HepG2 (cell line): ENCODE data around the gene IGF2BP3. TPM values are rescaled to one million over a fixed set of nuclear protein-coding genes. Genes with fewer than 3 reads are reported as not detected.

Experiments used
- ATAC-seq: fragments of 200-7000 bp; cut with Tn5 transposase; 3 replicates; pipeline ENCODE4 v1.9.1; 2020; ENCODE audit warnings: mild to moderate bottlenecking, moderate library complexity
- BruUV-seq: library from RNA; stranded (reverse); fragments of 400-500 nt; replicated peaks from 2 replicates; lab custom pipeline; 2021; lab: Mats Ljungman, UMichigan
- CTCF ChIA-PET: fragments of 300-600 bp; formaldehyde crosslinking; extraction: SDS; loops from one replicate; lab custom pipeline; 2021; ENCODE audit warnings: low total read pairs, inconsistent platforms, low intra/inter-chr PET ratio; lab: Yijun Ruan, JAX
- POLR2A ChIA-PET: fragments of 350-600 bp; sonication (Branson Sonifier 250); formaldehyde crosslinking; loops from one replicate; lab custom pipeline; 2020; ENCODE audit warnings: antibody characterized with exemption, inconsistent platforms; lab: Yijun Ruan, JAX
- DNase-seq: peaks from one replicate; pipeline ENCODE4 v3.0.0-alpha.2; 2015; ENCODE audit warnings: low spot score
- FAIRE-seq: peaks from 3 replicates; lab custom pipeline; 2011; peaks lifted over from hg19 to GRCh38; lab: Jason Lieb, UNC
- H2AFZ ChIP-seq: one replicate; pipeline ENCODE4 v1.6.1; 2011; ENCODE audit warnings: low read length, inconsistent platforms
- H3K27ac ChIP-seq: fragments of 300-600 bp; 3 replicates; pipeline ENCODE4 v1.8.0; 2011; ENCODE audit warnings: mixed run types, mild to moderate bottlenecking, mixed read lengths, low read length, inconsistent platforms; ENCODE audit not compliant: insufficient read depth; ENCODE audit errors: extremely low read length
- H3K27me3 ChIP-seq, 2 experiments: fragments of 200-600 bp in 1 of 2; 2 replicates in 1 of 2; 3 replicates in 1 of 2; pipeline versions ENCODE4 v1.6.0 to v1.8.0; 2011; ENCODE audit warnings: low read length in 2 of 2, mild to moderate bottlenecking in 2 of 2, moderate library complexity in 2 of 2, inconsistent platforms in 1 of 2; ENCODE audit not compliant: insufficient read depth in 2 of 2, control insufficient read depth in 1 of 2
- H3K36me3 ChIP-seq, 2 experiments: fragments of 200-600 bp in 1 of 2; replicated peaks in 1 of 2; 2 replicates in 1 of 2; 3 replicates in 1 of 2; pipeline versions ENCODE4 v1.5.1 to v1.8.0; 2011; ENCODE audit warnings: low read length in 2 of 2, inconsistent platforms in 1 of 2; ENCODE audit not compliant: insufficient read depth in 2 of 2, control insufficient read depth in 1 of 2
- H3K4me1 ChIP-seq: 2 replicates; pipeline ENCODE4 v1.5.1; 2012; ENCODE audit warnings: low read length, inconsistent platforms; ENCODE audit not compliant: insufficient read depth
- H3K4me2 ChIP-seq: 2 replicates; pipeline ENCODE4 v1.6.0; 2011; ENCODE audit warnings: low read depth, low read length, inconsistent platforms
- H3K4me3 ChIP-seq, 3 experiments: fragments of 200-600 bp in 1 of 3; sonication (generic), shearing (Covaris generic) in 1 of 3; replicated peaks in 1 of 3; 2 replicates each; pipeline ENCODE4 v1.5.1; 2011 to 2016; ENCODE audit warnings: low read length in 3 of 3, inconsistent platforms in 2 of 3, low read depth in 2 of 3, mild to moderate bottlenecking in 2 of 3, control low read depth in 1 of 3, mixed read lengths in 1 of 3; ENCODE audit not compliant: insufficient read depth in 1 of 3
- H3K79me2 ChIP-seq: one replicate; pipeline ENCODE4 v1.6.1; 2011; ENCODE audit warnings: low read length, inconsistent platforms; ENCODE audit not compliant: insufficient read depth
- H3K9ac ChIP-seq: 2 replicates; pipeline ENCODE4 v1.6.0; 2011; ENCODE audit warnings: mild to moderate bottlenecking, low read depth, low read length, inconsistent platforms; ENCODE audit not compliant: insufficient read depth
- H3K9me3 ChIP-seq: 2 replicates; pipeline ENCODE4 v1.5.1; 2012; ENCODE audit warnings: mild to moderate bottlenecking, low read length
- H4K20me1 ChIP-seq: 2 replicates; pipeline ENCODE4 v1.6.0; 2011; ENCODE audit warnings: inconsistent platforms, mild to moderate bottlenecking, low read length, moderate library complexity; ENCODE audit not compliant: insufficient read depth
- ATF7 ChIP-seq, 2 experiments: fragments of 450-650 bp in 1 of 2; sonication (generic) in 1 of 2; formaldehyde crosslinking in 1 of 2; IDR thresholded peaks; 2 replicates each; pipeline versions ENCODE4 v1.4.0 to v1.6.1; 2016 to 2020; ENCODE audit warnings: antibody characterized with exemption in 1 of 2, mild to moderate bottlenecking in 1 of 2, missing genetic modification reagents in 1 of 2
- CBX1 ChIP-seq: IDR thresholded peaks from one replicate; pipeline ENCODE4 v1.6.1; 2016; ENCODE audit warnings: antibody characterized with exemption, low read depth
- GABPA ChIP-seq, 2 experiments: IDR thresholded peaks; 2 replicates each; pipeline ENCODE4 v1.6.1; 2011 to 2016; ENCODE audit warnings: low read depth in 2 of 2, low read length in 1 of 2, missing biosample characterization in 1 of 2, missing genetic modification characterization in 1 of 2
- MYNN ChIP-seq: sonication (generic); formaldehyde crosslinking; IDR thresholded peaks from 2 replicates; pipeline ENCODE4 v1.4.0; 2020; ENCODE audit warnings: mild to moderate bottlenecking, low read depth, missing genetic modification reagents
- NFKB2 ChIP-seq: sonication (generic); formaldehyde crosslinking; IDR thresholded peaks from 2 replicates; pipeline ENCODE4 v1.4.0; 2020; ENCODE audit warnings: missing genetic modification reagents, borderline replicate concordance
- RBFOX2 ChIP-seq: fragments of 200-400 bp; formaldehyde crosslinking; IDR thresholded peaks from 2 replicates; pipeline ENCODE4 v1.6.1; 2017; ENCODE audit warnings: low read depth, mild to moderate bottlenecking, low read length
- SALL2 ChIP-seq: sonication (generic); formaldehyde crosslinking; IDR thresholded peaks from 2 replicates; pipeline ENCODE4 v1.8.1; 2023; ENCODE audit warnings: mild to moderate bottlenecking, missing genetic modification reagents, inconsistent platforms
- SAP130 ChIP-seq: IDR thresholded peaks from 2 replicates; pipeline ENCODE4 v1.6.1; 2016; ENCODE audit warnings: low read depth
- TAF15 ChIP-seq: fragments of 200-400 bp; formaldehyde crosslinking; IDR thresholded peaks from one replicate; pipeline ENCODE4 v1.6.1; 2018; ENCODE audit warnings: mild to moderate bottlenecking, low read depth, low read length; ENCODE audit not compliant: poor library complexity, severe bottlenecking
- ZBTB37 ChIP-seq: sonication (generic); formaldehyde crosslinking; IDR thresholded peaks from 2 replicates; pipeline ENCODE4 v1.4.0; 2020; ENCODE audit warnings: mild to moderate bottlenecking, missing genetic modification reagents
- ZFP41 ChIP-seq: sonication (generic); formaldehyde crosslinking; IDR thresholded peaks from 2 replicates; pipeline ENCODE4 v1.4.0; 2020; ENCODE audit warnings: mild to moderate bottlenecking, missing genetic modification reagents, borderline replicate concordance
- ZNF101 ChIP-seq: sonication (generic); formaldehyde crosslinking; IDR thresholded peaks from 2 replicates; pipeline ENCODE4 v1.4.0; 2020; ENCODE audit warnings: mild to moderate bottlenecking, low read depth, missing genetic modification reagents, borderline replicate concordance
- ZNF3 ChIP-seq: IDR thresholded peaks from 2 replicates; pipeline ENCODE4 v1.7.0; 2017; ENCODE audit warnings: inconsistent platforms
- ZXDC ChIP-seq: sonication (generic); formaldehyde crosslinking; IDR thresholded peaks from 2 replicates; pipeline ENCODE4 v1.5.0; 2020; ENCODE audit warnings: mild to moderate bottlenecking, missing genetic modification reagents
- WGBS: methylation state at CpG from one replicate; pipeline ENCODE4 v1.1.6; 2017; ENCODE audit warnings: low lambda C conversion rate; 5-methylcytosine and 5-hydroxymethylcytosine counted together
- in situ Hi-C: cut with HindIII; loops from 2 replicates; pipeline ENCODE4 v1.10.0; 2017; ENCODE audit warnings: low pct_unique_long_range_greater_than_20kb; ENCODE audit not compliant: extremely low pct_ligation_motif_present
- intact Hi-C: fragments of 100-400 bp; cut with micrococcal nuclease; formaldehyde crosslinking; loops from one replicate; pipeline ENCODE4 v1.10.0; 2022; ENCODE audit not compliant: unreplicated experiment
- polyA plus RNA-seq, 8 experiments: library from polyadenylated mRNA; depleted of rRNA in 3 of 8; stranded (reverse) in 7 of 8; unstranded in 1 of 8; fragments of >200 nt; fragmentation: Illumina TruSeq in 4 of 8; extraction: Trizol in 4 of 8; gene quantifications; 2 replicates each; pipeline versions ENCODE4 v1.2.1 to v1.2.3, GENCODE V29; 2011 to 2016; ENCODE audit warnings: low read depth in 4 of 8, missing spikeins in 1 of 8, mixed read lengths in 1 of 8; ENCODE audit not compliant: insufficient read depth in 1 of 8
- total RNA-seq, 5 experiments: library from RNA; depleted of rRNA; stranded (reverse); fragments of >200 nt; fragmentation: Illumina TruSeq; extraction: Trizol; gene quantifications; 2 replicates each; pipeline ENCODE4 v1.2.3, GENCODE V29; 2016; ENCODE audit warnings: low read depth in 1 of 5
- TF ChIP-seq, protein P1 (sequence below): sonication (generic); formaldehyde crosslinking; IDR thresholded peaks from 2 replicates; pipeline ENCODE4 v1.5.0; 2020; ENCODE audit warnings: missing genetic modification reagents
- TF ChIP-seq, protein P2 (sequence below): sonication (generic); formaldehyde crosslinking; IDR thresholded peaks from 2 replicates; pipeline ENCODE4 v1.5.0; 2020; ENCODE audit warnings: missing genetic modification reagents
- TF ChIP-seq, protein P3 (sequence below): sonication (generic); formaldehyde crosslinking; IDR thresholded peaks from 2 replicates; pipeline ENCODE4 v1.8.1; 2023; ENCODE audit warnings: mild to moderate bottlenecking, inconsistent platforms, moderate library complexity, missing genetic modification reagents, borderline replicate concordance

IGF2BP3 gene
- total and polyA plus RNA-seq, 2 of the 13 experiments (the other 11 are each of a cell fraction or from before 2014, with no cell fraction given): 37.7 to 39.5 TPM

DNA sequence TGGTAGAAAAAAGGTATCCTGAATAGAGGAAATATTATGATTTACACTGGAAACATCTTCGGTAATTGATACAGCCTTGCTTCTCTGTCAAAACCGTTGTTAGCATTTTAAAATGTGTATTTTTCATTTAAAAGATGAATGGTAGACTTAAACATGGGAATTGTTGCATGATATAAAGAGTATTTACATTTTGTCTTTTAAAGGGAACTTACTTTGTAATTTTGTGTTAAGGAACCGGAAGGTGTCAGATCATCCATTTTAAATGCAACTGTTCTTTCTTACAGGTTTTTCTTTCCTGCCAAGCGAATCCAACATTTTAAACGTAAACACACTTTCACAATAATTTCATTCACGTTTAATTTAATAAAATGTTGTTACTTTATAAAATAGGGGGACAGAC is 1.8 kb upstream of the IGF2BP3 start:
- no peaks in the 10 kb centered on the region for H3K36me3 ChIP-seq
- H3K27ac ChIP-seq: peak overlapping the region; percentile 96
- ChIA-PET POLR2A (no interaction called here), CTCF (no interaction called here)
- H3K9me3 ChIP-seq: no peaks in the 10 kb centered on the region
- no TSS peak for BruUV-seq
- intact Hi-C loops (loop anchor here (5.0 to 10.0 kb wide), 2 partner anchors 287 to 460 kb away; partner anchors contain the start of genes HYCC1 and NUP42), in situ Hi-C loops (no loop called here)
- FAIRE-seq (no peak), ATAC-seq (no peak), DNase-seq (no peak)
- 4% methylated on average over 6 of the region's 6 CpGs for WGBS
- H3K9ac ChIP-seq: peak overlapping the region; percentile 90
- H3K4me3 ChIP-seq: peak overlapping the region; percentile 86 to 93 (median 91)
- peaks cover 74% of the 10 kb centered on the region for H3K79me2 ChIP-seq
- peaks cover 19% of the 10 kb centered on the region for H3K4me1 ChIP-seq
- H4K20me1 ChIP-seq: no peaks in the 10 kb centered on the region
- peak overlapping the region; percentile 94 for H3K4me2 ChIP-seq
- H3K27me3 ChIP-seq: no peaks in the 10 kb centered on the region; a peak in 1 of 5 replicates
- no peak overlapping the region for H2AFZ ChIP-seq
- TF ChIP-seq ZNF3 (CRISPR knock-in tag) (no peak), CBX1 (no peak), RBFOX2 (peak; percentile 66), MYNN (CRISPR knock-in tag) (no peak), ZXDC (CRISPR knock-in tag) (no peak), SAP130 (0 out of 2 replicates have a peak, but pooled peaks have one; percentile 28), TAF15 (no peak), ZNF101 (CRISPR knock-in tag) (no peak), ZFP41 (CRISPR knock-in tag) (no peak), SALL2 (CRISPR knock-in tag) (no peak), GABPA (IDR thresholded peaks at IDR 0.05; ENCODE audit: low read depth, low read length) (no peak), GABPA (CRISPR knock-in tag; IDR thresholded peaks at IDR 0.05; ENCODE audit: low read depth) (0 out of 2 replicates have a peak, but pooled peaks have one; percentile 11), ZBTB37 (no peak), ATF7 (IDR thresholded peaks at IDR 0.05) (no peak), ATF7 (CRISPR knock-in tag; IDR thresholded peaks at IDR 0.05) (no peak), NFKB2 (CRISPR knock-in tag) (no peak)
- TF ChIP-seq, protein P1, sequence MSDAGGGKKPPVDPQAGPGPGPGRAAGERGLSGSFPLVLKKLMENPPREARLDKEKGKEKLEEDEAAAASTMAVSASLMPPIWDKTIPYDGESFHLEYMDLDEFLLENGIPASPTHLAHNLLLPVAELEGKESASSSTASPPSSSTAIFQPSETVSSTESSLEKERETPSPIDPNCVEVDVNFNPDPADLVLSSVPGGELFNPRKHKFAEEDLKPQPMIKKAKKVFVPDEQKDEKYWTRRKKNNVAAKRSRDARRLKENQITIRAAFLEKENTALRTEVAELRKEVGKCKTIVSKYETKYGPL (CRISPR knock-in tag): no peak
- TF ChIP-seq, protein P2, sequence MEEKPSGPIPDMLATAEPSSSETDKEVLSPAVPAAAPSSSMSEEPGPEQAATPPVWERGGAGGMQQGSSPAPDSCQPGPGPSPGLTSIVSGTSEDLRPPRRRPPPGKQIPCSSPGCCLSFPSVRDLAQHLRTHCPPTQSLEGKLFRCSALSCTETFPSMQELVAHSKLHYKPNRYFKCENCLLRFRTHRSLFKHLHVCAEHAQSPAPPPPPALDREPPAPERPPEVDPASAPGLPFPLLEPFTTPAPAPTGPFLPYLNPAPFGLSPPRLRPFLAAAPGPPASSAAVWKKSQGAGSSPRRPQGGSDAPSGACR (CRISPR knock-in tag): no peak
- TF ChIP-seq, protein P3, sequence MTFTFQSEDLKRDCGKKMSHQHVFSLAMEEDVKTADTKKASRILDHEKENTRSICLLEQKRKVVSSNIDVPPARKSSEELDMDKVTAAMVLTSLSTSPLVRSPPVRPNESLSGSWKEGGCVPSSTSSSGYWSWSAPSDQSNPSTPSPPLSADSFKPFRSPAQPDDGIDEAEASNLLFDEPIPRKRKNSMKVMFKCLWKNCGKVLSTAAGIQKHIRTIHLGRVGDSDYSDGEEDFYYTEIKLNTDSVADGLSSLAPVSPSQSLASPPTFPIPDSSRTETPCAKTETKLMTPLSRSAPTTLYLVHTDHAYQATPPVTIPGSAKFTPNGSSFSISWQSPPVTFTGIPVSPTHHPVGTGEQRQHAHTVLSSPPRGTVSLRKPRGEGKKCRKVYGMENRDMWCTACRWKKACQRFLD (CRISPR knock-in tag): no peak
